HG03066 (cell line): ENCODE measurements around the gene RGS5.

ENCODE experiments used
- ATAC-seq: cut with Tn5 transposase; IDR thresholded peaks from one replicate; pipeline ENCODE4 v1.9.1; 2021; ENCODE audit warnings: low read depth; ENCODE audit not compliant: unreplicated experiment

The RGS5 gene

GRCh38 chr1:163186862-163187261 is 15.9 kb downstream of the RGS5 start:
- no peak for ATAC-seq

- no peak for ATAC-seq
Observed at GRCh38 chr1:163182330-163182949, 20.3 kb downstream of the RGS5 start.

- ATAC-seq: no peak
Observed at GRCh38 chr1:163178628-163179027, 24.1 kb downstream of the RGS5 start.

DNA sequence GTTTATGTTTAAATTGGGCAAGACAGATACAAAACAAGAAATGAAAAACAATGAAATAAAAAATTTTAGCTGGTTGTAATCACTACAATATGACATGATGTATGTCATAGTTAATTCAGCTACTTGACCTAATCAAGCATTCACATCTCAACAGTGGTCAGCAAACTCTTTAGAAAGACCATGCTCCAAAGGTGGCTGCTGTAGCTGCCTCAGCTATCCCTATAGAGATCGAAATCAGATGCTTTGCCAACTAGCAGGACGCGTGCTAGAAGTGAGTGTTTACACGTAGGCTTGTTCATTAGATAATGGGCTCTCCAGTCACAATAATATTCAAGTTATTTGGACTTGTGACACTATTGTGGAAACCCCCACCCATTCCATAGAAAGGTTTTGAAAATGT is 25.9 kb downstream of the RGS5 start:
- ATAC-seq: no peak

DNA sequence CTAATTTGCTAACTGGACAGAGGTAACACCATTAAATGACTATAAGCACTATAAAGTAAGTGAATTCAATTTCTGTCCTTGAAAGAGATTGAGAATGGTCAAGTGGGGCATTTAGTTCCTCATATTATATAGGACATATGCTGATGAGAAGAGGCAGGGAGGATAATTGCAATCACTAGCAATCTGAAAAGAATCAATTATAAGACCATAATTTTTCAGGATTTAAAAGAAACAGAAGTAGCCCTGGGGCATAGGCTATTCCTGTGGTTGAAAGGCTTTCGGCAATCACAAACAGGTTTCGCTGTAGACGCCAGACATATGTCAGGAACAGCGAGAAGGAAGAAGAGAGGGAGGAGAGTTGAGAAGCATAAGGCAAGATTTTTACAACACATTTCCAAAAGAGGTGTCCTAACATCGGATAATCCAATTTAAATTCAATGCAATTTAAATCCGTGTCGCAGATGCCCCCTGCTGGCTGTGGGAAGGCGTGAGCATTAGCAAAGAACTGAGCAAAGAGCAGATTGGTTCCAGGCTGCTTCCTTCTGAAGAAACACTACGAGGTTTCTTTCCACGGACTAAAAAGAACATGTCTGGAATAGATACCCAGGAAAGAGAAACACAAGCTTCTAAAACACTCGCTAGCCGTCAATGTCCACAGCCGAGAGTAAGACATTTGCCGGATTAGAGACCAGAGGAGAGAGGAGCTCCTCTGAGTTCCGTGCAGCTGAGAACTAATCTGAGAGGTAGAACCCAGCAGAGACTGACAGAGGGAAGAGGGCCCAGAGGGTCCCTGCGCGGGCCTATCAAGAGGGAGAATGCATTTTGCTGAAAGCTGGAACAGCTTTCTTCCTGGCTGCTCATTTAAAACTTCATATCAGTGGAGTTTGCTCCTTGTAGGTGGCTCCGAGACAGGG is 27.9 kb downstream of the RGS5 start:
- no peak for ATAC-seq

DNA sequence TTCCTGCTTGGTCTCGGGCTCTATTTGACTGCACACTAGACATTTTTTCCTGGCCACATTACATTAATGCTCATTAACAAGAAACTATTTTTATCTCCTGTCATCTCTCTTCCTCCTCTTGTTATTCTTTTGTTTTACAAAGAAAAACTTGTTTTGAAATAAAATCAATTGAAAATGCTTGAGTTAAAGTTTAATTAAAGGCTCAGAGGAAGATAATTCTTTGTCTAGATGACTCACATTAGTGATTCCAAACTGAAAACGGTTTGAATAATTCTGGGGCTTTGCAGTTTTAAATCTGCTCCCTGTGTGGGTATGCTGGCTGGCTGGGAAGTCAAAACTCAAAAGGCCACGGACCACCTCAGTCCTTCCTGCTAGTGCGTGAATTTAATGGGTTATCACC is 29.6 kb downstream of the RGS5 start:
- no peak for ATAC-seq

GRCh38 chr1:163172596-163172995 is 30.1 kb downstream of the RGS5 start:
- ATAC-seq: no peak

DNA sequence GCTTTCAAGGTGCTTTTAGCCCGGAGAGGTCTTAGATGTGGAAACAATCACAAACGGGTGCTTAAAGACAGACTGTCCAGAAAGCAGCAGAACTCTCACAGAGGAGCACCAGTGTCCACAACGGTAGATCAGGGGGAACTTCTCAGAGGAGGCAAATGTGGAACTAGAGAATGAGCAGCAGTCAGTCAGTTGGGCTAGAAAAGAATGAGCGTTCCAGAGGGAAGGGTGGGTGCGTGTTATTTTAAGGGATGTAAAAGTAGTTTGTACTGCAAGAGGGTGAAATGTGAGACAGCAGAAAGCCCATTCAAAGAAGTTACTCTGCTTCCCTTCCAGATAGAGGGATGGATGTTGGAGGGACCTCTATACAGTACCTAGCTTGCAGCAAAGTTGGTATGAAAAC is 30.9 kb downstream of the RGS5 start:
- ATAC-seq: no peak

GRCh38 chr1:163170975-163171676 is 31.6 kb downstream of the RGS5 start:
- no peak for ATAC-seq

- ATAC-seq: no peak
Observed at GRCh38 chr1:163170331-163170730, 32.4 kb downstream of the RGS5 start.

DNA sequence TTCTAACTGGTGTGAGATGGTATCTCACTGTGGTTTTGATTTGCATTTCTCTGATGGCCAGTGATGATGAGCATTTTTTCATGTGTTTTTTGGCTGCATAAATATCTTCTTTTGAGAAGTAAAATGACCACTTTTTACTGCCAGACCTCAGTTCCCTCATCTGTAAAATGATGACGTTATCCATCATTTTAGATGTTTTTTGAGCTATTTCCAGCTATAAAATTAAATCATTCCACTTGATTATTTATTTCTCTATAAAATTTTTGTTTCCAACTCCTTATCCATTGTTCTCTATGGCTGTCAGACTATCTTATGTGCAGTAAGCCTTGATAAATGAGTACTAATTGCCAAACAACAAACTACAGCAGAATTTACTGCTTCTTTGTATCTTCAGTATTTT is 33.2 kb downstream of the RGS5 start:
- ATAC-seq: no peak

DNA sequence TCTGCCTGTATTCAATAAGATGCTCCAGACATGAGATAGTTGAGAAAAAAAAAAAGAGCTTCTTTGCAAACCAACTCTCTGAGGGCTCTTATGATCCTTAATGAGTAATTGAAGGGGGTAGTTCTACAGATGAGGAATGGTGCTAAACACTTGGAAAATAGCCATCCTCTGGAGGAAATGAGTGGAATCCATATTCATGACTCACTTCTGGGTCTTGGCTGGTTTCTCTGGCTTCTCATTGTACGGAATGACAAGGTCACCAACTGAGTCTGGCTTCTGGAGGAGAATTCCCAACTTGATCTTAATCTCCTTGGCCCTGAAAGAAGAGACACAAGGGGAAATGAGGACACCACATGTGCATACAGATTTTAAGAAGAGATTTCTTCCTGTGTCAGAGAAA is 34.7 kb downstream of the RGS5 start:
- ATAC-seq: no peak

- no peak for ATAC-seq
Observed at GRCh38 chr1:163166886-163167555, 35.7 kb downstream of the RGS5 start.

- no peak for ATAC-seq
Observed at GRCh38 chr1:163165119-163165518, 37.6 kb downstream of the RGS5 start.

- ATAC-seq: no peak
Observed at GRCh38 chr1:163163881-163164582, 38.7 kb downstream of the RGS5 start.

DNA sequence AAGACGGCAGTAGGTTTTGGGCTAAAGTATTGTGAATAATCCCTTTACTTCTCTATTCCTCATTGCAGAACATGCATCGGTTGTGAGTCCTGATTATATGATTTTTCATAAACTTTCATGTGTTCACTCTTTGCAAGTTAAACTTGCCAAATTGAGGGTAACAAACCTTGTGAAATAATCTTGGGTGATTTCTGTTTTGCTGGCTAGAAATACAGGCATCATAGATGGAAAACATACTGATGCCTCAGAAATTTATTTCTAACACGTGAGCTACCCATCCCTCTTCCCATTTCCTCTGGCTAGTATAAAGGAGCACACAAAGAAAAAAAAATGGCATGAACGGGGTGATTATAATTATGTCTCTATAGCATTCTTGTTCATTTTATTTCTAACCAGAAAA is 39.6 kb downstream of the RGS5 start:
- no peak for ATAC-seq

GRCh38 chr1:163162381-163162914 is 40.3 kb downstream of the RGS5 start:
- ATAC-seq: no peak

DNA sequence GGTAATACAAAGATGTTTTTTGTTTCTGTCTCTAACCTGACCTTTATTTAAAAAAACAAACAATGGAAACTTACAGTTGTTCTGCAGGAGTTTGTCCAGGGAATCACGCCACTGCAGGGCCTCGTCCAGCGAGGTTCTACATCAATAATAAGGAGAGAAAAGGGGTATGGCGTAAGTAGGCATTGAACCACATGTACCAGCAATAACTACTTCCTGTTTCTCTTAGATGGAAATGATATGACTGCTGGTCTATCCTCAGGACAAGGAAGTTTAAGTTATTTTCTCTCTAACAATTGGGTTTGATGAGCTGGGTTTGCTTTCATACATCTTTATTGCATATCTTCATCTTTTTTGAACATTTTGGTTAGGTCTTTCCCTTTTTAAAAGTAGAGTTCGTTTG is 40.9 kb downstream of the RGS5 start:
- ATAC-seq: no peak

- no peak for ATAC-seq
Observed at GRCh38 chr1:163161337-163161736, 41.4 kb downstream of the RGS5 start.

DNA sequence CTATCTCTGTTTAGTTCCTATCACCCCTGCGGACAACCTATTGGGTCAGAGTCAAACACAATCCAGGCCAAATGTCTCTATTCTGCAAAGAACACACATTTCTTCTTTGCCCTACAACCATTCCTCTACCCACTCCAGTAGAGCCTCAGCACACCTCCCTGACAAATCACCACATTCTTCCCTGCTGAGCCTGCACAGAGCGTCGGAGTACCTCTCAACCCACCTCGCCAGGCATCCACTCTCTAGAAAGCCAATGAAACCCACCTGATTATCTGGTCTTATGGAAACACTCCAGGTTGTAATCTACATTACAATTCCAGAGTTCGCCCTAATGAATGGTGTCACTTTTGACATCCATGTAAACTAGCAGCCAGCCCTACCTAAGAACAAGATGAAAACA is 47.1 kb downstream of the RGS5 start:
- no peak for ATAC-seq
